C4-2B (cell line): ENCODE results near the gene PARD6B.

Experiments
- CTCF ChIP-seq: fragments of 450-650 bp; conservative IDR thresholded peaks from 2 replicates; pipeline ENCODE4 v1.5.1; 2017; ENCODE audit warnings: mild to moderate bottlenecking
- ZFX ChIP-seq: fragments of 450-650 bp; IDR thresholded peaks from 2 replicates; pipeline ENCODE4 v1.6.1; 2017

GRCh38 chr20:50745634-50746137 lies 14.3 kb downstream of the PARD6B start:
- TF ChIP-seq CTCF (no peak), ZFX (no peak)
